ENCODE measurements around the gene VWC2.

- TF ChIP-seq CTCF (IDR thresholded peaks at IDR 0.05) = no peak
- TF ChIP-seq EP300 (IDR thresholded peaks at IDR 0.05) = no peak
These were observed 6.5 kb upstream of the VWC2 start for GRCh38 chr7:49766966-49767365.

All from ovary (tissue), 3 donors.